Left kidney (tissue), 2 donors: ENCODE data around the gene CYTH3. TPM values are rescaled to one million over a fixed set of nuclear protein-coding genes. Genes with fewer than 3 reads are reported as not detected.
"Not testable (repeated sequence)": the region's sequence is repeated elsewhere in the genome, so short reads cannot be mapped to it uniquely, and the experiment has no call there.

ENCODE experiments used
- DNase-seq: peaks from one replicate; pipeline ENCODE4 v3.0.0-alpha.2; 2013
- polyA plus RNA-seq: library from polyadenylated mRNA; unstranded; fragments of 120-200 nt; gene quantifications from one replicate; pipeline ENCODE4 v1.2.1, GENCODE V29; 2013; ENCODE audit not compliant: insufficient read length

The CYTH3 gene
- polyA plus RNA-seq, 1 donor = 35.4 TPM

DNA sequence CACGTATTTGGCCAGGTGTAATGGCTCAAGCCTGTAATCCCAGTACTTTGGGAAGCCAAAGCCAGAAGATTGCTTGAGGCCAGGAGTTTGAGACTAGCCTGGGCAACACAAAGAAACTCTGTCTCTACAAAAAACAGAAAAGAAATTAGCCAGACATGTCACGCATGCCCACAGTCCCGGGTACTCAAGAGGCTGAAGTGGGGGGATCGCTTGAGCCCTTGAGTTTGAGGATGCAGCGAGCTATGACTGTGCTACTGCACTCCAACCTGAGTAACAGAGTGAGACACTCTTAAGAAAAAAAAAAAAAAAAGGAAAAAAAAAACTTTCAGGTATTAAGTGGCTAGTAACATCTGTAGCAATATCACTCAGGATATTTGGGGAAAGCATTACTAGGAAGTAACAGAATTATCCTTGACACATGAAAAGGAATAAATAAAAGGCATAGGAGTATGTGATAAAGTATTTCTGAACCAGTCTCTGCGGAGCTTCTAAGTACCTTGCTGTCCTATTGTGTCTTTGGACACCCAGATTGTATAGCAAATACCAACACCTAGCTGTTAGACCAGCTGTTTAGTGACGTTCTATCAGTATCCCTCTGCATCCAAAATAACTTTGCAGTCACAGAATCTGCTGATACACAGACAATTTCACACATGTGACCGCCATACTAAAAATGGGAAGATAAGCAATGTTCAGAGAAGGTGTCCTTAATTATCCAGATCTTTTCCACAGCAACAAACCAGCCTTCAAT lies 74.4 kb downstream of the CYTH3 start:
- no peak for DNase-seq

DNA sequence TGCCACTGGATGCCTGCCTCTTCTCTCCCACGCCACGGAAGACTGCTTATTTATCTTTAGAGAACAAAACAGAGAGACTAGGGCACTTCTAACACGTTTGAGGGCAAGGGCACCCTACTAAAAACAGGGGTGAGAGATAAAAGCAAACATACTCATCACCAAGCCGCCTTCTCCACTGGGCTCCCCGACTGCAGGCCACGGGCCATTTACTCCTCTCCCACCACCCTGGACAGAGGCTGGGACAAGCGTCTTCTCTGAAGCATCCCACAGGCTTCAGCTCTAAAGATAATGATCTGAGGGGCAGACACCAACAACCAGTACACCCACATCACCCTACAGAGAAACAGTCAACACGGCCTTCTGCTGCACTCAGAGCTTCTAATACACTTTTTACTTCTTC lies 78.7 kb downstream of the CYTH3 start:
- DNase-seq = no peak

DNA sequence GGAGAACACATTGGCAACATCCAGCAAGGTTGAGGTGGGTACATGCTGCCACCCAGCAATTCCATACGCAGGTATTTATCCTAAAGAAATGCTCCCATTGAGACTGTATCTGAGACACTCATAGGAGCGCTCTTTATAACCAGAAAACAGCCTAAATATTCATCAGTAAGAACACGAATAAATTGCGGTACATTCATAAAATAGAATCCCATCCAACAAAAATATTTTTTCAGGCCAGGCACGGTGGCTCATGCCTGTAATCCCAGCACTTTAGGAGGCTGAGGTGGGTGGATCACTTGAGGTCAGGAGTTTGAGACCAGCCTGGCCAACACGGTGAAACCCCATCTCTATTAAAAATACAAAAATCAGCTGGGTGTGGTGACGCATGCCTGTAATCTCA lies 81.9 kb downstream of the CYTH3 start:
- not testable (repeated sequence) for DNase-seq

DNA sequence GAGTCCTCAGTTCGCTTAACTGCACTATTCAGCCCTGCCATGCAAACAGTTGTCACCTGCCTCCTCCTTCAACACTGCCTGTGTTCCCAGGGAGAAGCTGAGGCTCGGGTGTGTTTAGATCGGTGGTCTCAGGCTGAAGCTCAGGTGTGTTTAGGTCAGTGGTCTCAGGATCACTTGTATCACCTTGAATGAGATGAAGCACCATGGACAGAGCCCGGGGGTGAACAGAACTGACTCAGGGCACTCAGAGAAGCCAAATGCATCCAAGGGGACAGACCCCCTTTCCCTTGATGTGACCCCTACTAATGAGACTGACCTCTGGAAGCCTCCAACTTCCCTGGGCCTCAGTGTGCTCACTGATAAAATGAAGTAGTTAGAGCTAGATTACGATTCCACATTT lies 84.0 kb downstream of the CYTH3 start:
- DNase-seq = no peak

DNA sequence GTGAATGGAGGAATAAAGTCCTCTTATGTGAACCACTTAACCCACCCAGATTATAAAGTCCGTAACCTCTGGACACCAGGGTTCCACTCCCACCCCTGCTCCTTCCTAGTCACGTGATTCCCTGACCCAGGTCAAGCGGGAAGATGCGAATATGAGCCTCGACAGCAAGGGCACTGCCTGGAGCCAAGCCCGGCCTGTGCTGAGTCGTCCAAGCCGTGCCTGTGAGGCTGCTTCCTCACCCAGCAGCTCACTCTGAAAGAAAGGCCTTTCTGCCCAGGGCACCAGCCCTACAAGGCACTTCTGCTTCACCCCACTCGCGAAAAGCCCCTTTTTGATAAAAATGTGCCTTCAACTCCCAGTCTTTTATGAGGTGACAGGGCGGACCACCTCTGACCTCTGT lies 85.8 kb downstream of the CYTH3 start:
- DNase-seq = no peak

DNA sequence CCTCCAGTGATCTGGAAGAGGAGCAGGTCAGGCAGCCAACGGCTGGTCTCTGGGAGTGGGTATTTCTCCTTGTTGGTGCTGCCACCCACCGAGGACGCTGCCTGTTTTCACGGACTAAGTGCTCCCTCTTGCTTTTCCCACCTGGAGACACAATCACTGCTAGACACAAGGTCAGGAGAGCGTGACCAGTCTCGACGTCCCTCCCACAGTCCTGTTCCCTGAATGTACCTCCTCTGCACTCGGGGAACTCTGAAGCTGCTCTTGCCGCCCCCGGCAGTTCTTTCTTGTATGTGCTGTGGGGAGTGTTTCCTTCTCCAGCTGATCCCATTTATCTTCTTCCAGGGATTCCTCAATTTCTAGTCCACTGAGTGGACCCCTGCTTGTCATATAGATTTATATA lies 89.4 kb downstream of the CYTH3 start:
- no peak for DNase-seq

DNA sequence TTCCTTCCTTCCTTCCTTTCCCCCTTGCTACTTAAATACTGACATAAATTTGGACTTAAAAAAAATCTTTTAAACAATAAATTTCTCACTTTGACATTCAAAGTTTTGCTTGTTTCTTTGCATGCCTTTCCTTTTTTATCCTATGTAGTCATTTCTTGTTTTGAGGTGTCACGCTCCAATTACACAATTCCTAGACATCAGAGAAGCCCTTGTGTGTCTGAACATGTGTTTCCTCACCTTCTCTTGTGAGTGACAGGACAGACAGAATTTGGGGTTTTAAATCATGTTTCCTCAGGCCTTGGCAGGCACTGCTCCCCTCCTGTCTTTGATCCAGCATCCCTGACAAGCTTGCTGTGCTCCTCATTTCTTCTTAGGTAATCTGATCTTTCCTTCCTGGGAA lies 91.3 kb downstream of the CYTH3 start:
- no peak for DNase-seq

DNA sequence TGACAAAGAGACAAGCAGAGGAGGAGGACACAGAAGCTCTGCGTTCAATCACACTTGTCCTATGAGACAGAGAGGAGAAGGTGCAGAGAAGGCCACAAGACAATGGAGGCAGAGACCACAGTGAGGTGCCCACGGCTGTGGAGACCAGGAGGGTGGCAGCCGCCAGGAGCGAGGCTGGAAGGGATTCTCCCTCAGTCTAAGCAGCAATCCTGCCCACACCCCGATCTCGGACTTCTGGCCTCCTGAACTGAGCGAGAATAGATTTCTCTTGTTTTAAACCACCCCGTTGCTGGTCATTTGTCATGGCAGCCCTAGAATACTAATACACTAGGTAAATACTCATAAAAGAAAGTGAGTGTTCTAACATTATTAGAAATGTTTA lies 92.1 kb downstream of the CYTH3 start:
- no peak for DNase-seq

DNA sequence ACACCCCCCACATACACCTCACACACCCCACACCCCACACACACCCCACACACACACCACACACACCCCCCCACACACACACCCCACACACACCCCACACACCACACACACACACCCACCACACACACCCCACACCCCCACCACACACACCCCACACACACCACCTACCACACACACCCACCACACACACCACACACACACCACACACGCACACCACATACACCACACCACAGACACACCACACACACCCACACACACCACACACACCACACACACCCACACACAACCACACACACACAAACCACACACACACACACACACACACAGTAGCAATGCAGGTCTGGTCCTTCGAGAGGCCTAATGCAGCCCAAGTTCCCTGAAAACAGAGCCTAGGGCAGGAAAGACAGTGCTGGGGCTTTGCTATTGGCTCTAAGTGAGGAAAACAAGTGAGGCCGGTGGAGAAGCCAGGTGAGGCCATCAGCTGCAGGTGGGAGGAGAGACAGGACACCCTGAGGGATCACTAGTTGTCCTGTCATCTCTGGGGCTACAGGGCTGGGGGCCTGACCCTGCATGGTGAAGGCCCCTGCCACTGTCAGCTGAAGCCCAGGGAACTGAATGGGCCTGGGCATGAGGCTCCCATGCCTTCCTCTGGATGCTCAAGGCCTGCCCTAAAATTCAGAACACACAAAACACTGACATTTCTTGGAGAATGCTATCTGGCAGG lies 92.6 kb downstream of the CYTH3 start:
- DNase-seq = no peak

DNA sequence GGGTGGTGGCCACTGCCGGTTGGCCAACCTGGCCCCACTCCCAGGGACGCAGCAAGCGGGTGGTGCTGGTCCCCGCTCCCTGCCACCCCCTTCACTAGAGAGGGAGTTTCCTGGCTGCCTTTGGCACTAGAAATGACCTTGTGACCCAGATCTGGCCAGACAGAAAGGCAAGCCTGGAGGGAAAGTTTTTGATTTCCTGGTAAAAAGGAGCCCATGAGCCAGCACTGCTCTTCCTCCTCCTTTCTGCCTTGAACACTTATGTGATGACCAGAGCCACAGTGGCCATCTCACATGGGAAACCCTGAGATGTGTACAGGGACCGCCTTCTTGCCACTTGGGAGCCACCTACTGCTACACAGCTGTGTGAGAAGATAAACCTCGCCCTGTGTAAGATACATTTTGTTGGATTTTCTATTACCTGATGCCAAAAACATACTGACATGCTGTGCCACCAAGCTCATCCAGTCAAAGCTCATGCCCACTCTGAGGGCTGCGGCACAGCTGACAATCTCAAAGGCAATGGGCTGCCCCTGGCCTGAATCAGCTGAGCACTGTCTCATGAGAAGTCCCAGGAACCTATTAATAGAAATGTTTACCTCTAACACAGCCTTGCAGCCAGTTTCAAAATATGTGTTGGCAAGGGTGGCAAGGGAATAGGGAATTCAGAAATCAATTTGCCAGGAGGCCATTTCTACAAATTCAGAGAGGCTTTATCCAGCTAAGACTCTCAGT lies 94.0 kb downstream of the CYTH3 start:
- no peak for DNase-seq

DNA sequence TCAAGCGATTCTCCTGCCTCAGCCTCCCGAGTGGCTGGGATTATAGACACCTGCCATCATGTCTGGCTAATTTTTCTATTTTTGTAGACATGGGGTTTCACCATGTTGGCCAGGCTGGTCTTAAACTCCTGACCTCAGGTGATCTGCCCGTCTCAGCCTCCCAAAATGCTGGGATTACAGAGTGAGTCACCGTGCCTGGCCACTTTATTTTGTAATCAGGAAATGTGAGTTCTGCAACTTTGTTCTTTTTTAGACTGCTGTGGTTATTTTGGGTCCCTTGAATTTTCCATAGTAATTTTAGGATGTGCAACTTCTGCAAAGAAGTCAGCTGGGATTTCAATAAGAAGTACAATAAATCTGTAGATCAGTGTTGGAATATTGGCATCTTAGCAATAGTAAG lies 96.8 kb downstream of the CYTH3 start:
- DNase-seq = no peak

DNA sequence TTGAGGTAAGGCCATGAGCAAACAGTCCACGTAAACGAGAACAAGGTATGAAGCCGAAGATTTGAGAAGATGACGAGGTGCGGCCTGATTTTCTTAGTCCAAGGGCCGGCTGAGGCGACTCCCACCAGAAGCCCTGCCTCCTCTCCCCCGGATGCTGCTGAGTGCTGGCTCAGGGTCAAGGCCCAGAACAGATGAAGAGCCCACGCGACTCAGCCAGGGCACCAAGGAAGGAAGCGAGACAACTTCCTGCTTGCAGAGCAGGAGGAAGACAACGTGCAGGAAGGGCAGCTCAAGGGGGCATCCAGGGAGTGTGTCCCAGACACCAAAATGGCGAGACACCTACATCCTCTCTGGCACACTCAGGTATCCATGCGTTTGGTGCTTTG lies 99.5 kb downstream of the CYTH3 start:
- no peak for DNase-seq

DNA sequence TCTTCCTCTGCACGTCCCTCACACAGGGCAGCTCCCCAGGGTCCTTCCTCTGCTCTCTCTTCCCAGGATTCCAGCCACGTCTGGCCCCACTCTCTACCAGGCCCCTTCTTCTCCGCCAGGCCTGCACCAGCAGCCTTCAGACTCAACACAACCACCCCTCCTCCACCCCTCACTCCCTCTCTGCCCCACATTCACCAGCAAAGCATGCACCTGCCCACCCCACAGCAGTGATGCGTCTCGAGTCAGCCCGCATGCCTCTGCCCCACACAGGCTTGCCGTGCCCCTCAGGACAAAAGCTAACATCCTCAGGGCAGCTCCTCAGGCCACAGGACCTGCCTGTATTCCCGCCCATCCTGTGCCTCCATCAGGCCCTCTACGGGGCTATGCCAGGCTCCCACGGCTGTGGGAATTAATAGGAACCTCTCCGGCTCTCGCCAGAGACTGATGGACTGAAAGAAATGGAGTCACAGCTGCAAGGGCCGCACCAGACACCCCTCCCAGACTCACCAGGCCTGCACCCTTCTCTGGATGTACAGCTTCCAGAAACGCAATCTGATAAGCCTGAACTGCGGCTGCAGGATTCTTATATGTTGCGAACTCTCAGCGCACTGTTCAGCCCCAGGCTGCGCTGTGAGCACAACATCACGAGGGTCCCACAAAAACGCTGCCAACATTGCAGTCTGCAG lies 100.1 kb downstream of the CYTH3 start:
- no peak for DNase-seq

DNA sequence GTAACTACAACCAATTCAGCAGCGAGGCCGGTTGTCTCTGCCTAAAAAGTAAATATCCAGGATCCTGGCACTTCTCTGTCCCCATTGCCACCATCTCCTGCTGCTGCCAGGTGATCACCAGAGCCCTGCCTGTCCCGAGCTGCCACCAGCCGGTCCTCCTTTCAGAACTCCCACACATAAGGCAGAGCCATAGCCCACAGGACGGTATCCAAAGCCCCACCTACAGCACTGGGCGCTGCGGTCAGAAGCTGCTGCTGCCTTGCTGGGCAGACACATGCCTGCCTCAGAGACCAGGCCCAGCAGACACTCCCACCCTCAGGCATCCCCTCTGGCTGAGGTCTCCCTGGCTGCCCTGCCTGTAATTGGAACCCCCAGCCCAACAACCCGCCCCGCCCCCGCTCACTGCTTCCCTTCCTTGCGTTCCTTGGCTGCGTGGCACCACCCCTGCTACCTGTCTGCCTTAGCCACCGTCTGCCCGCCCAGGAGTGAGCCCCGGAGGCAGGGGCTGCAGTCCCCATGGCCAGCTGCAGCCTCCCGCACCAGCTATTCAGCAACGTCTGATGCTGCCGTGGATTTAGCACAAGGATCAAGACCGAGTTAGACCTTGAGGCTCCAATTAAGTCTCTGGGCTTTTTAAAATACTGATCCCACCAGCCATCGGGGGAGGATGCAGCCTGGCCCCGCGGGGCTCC lies 100.7 kb downstream of the CYTH3 start:
- no peak for DNase-seq

DNA sequence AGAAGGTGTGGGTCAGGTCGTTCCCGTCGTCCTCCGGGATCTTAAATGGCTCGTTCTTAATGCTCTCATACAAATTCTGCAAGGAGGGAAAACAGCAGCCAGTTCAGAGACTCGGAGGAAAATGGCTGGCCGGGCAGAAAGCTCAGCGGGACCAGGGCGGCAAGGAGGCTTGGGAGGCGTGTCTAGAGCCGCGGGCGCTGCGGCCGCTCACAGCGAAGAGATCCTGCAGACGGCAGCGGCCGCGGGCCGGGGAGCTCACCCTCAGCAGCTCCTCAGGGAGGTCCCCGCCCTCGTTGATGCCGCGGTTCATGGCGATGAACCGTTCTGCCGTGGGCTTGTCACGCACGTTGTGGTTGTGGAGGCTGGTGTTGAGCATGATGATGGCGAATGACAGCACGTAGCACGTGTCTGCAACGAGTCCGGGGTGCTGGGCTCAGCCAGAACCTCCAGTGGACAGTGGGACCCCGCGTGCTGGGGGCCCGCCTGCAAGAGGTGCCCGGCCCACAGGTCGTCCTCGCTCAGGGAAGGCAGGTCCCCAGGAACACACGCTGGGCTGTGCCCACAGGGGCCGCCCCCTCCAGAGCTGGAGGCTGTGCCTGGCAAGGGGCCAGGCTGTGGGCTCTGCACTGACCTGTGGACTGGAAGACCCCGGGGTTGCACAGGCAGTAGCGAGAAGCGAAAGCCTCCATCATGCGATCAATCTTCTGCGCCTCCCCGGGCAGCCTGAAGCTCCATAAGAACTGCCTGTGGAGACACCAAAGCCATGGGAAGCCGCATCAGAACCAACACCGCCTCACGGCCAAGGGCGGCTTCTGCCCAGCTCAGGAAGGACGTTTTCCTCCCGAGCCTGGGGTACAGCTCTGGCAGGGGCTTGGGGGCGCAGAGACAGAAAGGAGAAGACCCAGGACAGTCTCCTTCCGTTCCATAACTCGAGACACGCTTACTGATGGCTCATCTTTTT lies 101.6 kb downstream of the CYTH3 start:
- no peak for DNase-seq

DNA sequence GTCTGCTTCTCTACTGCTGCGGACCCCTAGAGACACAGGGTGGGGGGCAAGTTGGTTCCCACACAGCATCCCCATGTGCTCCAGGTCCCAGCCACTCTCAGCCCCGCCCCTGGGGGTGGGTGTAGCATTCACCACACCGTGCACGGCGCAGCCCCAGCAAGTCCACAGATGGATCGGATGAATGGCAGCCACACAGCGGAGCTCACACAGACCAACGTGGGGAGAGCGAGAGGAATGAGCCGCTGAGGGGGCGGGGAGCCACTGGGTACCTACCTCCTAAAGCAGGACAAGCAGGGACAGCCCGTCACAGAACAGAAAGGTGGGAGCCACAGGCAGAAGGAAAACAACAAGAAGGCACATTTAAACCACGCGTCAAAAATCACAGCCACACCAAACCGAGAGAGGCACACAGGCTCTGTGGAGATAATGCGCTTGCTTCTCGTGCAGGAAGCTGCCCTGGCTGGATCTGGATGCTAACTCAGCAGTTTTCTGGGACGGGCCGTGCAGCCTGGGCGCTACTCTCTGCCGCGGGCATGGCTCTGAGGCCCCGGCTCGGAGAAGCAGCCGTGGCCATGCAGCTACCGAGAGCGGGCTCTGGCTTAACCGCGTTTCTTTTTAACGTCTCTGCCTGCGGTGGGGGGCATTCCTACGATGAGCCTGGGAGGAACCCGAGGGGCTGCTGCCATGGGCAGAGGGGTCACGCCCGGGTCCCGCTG lies 102.5 kb downstream of the CYTH3 start:
- no peak for DNase-seq

DNA sequence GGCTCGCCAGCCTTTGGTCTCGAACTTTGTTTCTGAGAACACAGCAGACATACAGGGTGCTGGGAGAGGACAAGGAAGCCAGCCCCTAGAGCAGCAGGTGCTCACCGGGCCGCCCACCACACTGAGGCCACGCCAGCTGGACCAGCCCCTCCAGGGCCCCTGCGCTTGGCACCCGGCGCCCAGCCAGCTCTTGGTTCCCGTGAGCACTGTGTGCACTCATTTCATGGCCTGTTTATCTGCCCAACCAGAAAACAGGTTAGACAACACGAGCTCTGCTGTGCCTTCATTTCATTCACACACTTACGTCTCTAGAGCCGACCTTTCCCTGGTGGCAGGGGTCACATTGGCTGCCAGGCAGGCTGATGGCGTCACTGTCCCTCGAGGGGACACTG lies 104.0 kb downstream of the CYTH3 start:
- DNase-seq = no peak

DNA sequence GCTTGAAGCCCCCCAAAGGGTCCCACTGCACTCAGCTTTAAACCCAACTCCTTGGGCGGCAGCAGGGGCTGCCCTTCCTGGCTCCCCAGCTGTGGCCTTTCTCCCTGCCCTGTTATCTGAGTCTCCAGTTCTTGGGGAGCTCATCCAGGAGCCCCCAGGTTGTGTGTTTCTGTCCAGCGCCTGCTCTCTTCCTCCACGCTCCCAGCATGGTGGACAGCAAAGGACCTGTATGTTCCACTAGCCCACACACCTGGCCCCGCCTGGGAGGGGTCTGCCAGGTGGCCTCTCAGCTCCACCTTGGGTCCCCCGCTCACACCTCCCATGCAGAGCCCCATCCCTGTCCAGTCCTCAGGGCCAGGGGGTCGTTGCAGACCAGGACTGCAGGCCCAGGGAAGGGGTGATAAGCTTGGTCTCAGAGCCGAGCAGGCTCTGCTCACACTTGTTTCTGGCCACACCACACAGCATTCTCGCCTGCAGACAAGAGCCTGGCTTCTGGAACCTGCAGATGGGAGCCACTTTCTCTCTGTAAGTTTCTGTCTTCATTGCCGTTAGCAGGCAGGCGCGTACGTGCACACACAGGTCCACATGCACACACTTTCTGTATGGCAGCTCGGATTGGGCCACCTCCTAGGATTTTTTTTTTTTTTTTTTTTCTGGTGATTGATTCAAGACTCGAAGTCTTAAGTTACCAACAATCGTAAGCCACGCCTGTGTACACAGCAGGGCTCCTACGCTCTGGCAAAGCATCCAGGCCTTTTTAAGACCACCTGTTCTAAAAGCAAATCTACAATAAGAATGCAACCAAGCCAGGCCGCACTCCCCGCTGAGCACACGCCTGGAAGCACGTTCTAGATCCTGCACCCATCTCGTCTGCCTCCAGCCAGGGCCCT lies 104.6 kb downstream of the CYTH3 start:
- DNase-seq = no peak

DNA sequence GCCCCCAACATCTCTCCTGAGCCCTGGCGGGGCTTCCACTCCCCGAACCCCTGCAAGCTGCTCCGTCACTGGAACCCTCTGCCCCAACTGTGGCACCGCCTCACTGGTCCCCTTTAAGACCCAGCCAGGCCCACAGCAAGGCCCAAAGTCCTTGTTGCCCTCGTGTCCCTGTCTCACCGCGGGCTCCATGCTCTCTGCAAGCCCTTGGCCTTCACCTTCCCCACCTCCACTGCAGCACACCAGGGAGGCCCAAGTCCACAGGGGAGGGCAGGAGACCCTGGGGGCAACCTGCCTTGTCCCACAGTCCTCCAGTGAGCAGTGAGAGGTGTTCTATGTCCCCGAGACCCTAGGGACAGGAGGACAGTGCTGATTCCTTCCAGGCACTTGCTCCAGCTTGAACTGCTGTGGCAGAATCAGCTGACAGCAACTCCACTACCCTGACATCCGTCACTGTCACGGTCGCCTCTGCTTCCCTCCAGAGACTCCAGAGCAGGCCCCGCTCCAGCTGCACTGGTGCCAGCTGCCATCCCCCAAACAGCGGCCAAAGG lies 105.3 kb downstream of the CYTH3 start:
- no peak for DNase-seq
